GM13977 (cell line): ENCODE measurements around the gene PGC.

Experiments
- DNase-seq: peaks from one replicate; pipeline ENCODE4 v3.0.0; 2012; ENCODE audit warnings: low spot score
- CTCF ChIP-seq: IDR thresholded peaks from 2 replicates; pipeline ENCODE4 v1.5.1; 2012; ENCODE audit warnings: mild to moderate bottlenecking, control low read depth; ENCODE audit not compliant: insufficient read depth; ENCODE audit errors: extremely low read depth, missing control alignments
- in situ Hi-C: fragments of 300-500 bp; cut with MboI; formaldehyde crosslinking; loops from one replicate; pipeline ENCODE4 v1.12.0; 2022; ENCODE audit warnings: low sequenced_read_pairs, low pct_unique_long_range_greater_than_20kb, mixed read lengths, inconsistent platforms; ENCODE audit not compliant: unreplicated experiment

Gene PGC

GRCh38 chr6:41787219-41787917 is 40.2 kb upstream of the PGC start, which contains the start of gene TOMM6:
Gene TOMM6 (plus strand): TSS chr6:41787694. CDS start chr6:41787698, 4 bp downstream.
- in situ Hi-C loops, result loop anchor here (10.0 kb wide), 1 partner anchor 257 kb away; no protein-coding TSS in a partner anchor
- TF ChIP-seq CTCF, result peak; percentile 87
- DNase-seq, result peak; percentile 94

- in situ Hi-C loops, result loop anchor here (10.0 kb wide), 1 partner anchor 258 kb away; no protein-coding TSS in a partner anchor
- DNase-seq, result peak; percentile 92
- TF ChIP-seq CTCF, result peak; percentile 94
These were observed 39.4 kb upstream of the PGC start for GRCh38 chr6:41786451-41787218.

GRCh38 chr6:41785689-41786450 is 38.7 kb upstream of the PGC start:
- in situ Hi-C loops, result loop anchor here (10.0 kb wide), 1 partner anchor 259 kb away; no protein-coding TSS in a partner anchor
- no peak for DNase-seq
- no peak for TF ChIP-seq CTCF

- in situ Hi-C loops, result loop anchor here (10.0 kb wide), 1 partner anchor 260 kb away; no protein-coding TSS in a partner anchor
- no peak for TF ChIP-seq CTCF
- no peak for DNase-seq
These were observed 38.1 kb upstream of the PGC start for GRCh38 chr6:41785254-41785653.

- in situ Hi-C loops, result loop anchor here (10.0 kb wide), 1 partner anchor 260 kb away; no protein-coding TSS in a partner anchor
- TF ChIP-seq CTCF, result no peak
- no peak for DNase-seq
These were observed 37.5 kb upstream of the PGC start for GRCh38 chr6:41784581-41785171.
